ENCODE data around the gene CIAO1. TPM values are rescaled to one million over a fixed set of nuclear protein-coding genes. Genes with fewer than 3 reads are reported as not detected.

CIAO1 gene
- total and polyA plus RNA-seq, 8 donors: 25.0 to 40.0 (median 29.3) TPM

GRCh38 chr2:96306370-96306769 is 40.3 kb downstream of the CIAO1 start:
- intact Hi-C loops (cut with DNase I): no loop called here
- peaks cover 6 to 21% (median 15%) of the 10 kb centered on the region in 3 donors for H3K36me3 ChIP-seq
- H3K27me3 ChIP-seq: no peaks in the 10 kb centered on the region
- ATAC-seq: no peak
- no peak for DNase-seq
- TF ChIP-seq CTCF (IDR thresholded peaks at IDR 0.05): no peak
- no peaks in the 10 kb centered on the region for H3K9me3 ChIP-seq
- H3K27ac ChIP-seq: no peak overlapping the region
- H3K4me1 ChIP-seq: peaks cover 3 to 15% (median 7%) of the 10 kb centered on the region in 3 donors
- FAIRE-seq: no peak
- WGBS, 2 donors: 69 to 75% methylated on average over 3 of the region's 3 CpGs
- H3K4me3 ChIP-seq: peak overlapping the region in 2 of 4 donors; percentile 74 to 80

DNA sequence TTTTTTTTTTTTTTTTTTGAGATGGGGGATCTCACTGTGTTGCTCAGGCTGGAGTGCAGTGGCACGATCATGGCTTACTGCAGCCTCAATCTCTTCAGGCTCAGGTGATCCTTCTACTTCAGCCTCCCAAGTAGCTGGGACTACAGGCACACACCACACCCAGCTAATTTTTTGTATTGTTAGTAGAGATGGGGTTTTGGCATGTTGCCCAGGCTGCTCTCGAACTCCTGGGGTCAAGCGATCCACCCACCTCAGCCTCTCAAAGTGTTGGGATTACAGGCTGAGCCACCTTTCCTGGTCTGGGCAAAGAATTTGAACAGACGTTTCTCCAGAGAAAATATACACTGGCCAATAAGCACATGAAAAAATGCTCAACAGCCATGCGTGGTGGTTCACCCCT is 42.2 kb downstream of the CIAO1 start:
- no peak for ATAC-seq
- WGBS, 2 donors: 81 to 82% methylated on average over 5 of the region's 5 CpGs
- no peaks in the 10 kb centered on the region for H3K27me3 ChIP-seq
- no peak for TF ChIP-seq CTCF (IDR thresholded peaks at IDR 0.05)
- no peaks in the 10 kb centered on the region for H3K9me3 ChIP-seq
- intact Hi-C loops (cut with DNase I): no loop called here
- no peak for FAIRE-seq
- DNase-seq: no peak
- H3K27ac ChIP-seq: no peak overlapping the region
- peaks cover 3 to 15% (median 7%) of the 10 kb centered on the region in 3 donors for H3K4me1 ChIP-seq
- no peak overlapping the region for H3K4me3 ChIP-seq
- peaks cover 0 to 3% (median 2%) of the 10 kb centered on the region in 3 donors for H3K36me3 ChIP-seq

- Histone ChIP-seq H3K4me3 (no peak overlapping the region), H3K27ac (no peak overlapping the region), H3K9me3 (no peaks in the 10 kb centered on the region), H3K36me3 (no peaks in the 10 kb centered on the region), H3K27me3 (peaks cover 0 to 12% (median 0%) of the 10 kb centered on the region in 4 donors), H3K4me1 (no peaks in the 10 kb centered on the region)
- WGBS, 2 donors: 60 to 65% methylated on average over 3 of the region's 3 CpGs
- intact Hi-C loops (cut with DNase I): no loop called here
- DNase-seq (no peak), FAIRE-seq (no peak), ATAC-seq (no peak)
- no peak for TF ChIP-seq CTCF (IDR thresholded peaks at IDR 0.05)
These were observed 49.0 kb downstream of the CIAO1 start for GRCh38 chr2:96315005-96315399.

GRCh38 chr2:96315400-96316071 is 49.5 kb downstream of the CIAO1 start:
- intact Hi-C loops (cut with DNase I): no loop called here
- TF ChIP-seq CTCF (IDR thresholded peaks at IDR 0.05): no peak
- H3K9me3 ChIP-seq: no peaks in the 10 kb centered on the region
- no peak for FAIRE-seq
- H3K36me3 ChIP-seq: no peaks in the 10 kb centered on the region
- DNase-seq: no peak
- no peak overlapping the region for H3K4me3 ChIP-seq
- peaks cover 0 to 13% (median 0%) of the 10 kb centered on the region in 4 donors for H3K27me3 ChIP-seq
- H3K4me1 ChIP-seq: no peaks in the 10 kb centered on the region
- WGBS, 2 donors: 63 to 78% methylated on average over 7 of the region's 7 CpGs
- no peak for ATAC-seq
- no peak overlapping the region for H3K27ac ChIP-seq

GRCh38 chr2:96316999-96317398 is 51.0 kb downstream of the CIAO1 start:
- no peak for DNase-seq
- intact Hi-C loops (cut with DNase I): no loop called here
- ATAC-seq: no peak
- Histone ChIP-seq H3K27ac (no peak overlapping the region), H3K4me3 (no peak overlapping the region), H3K9me3 (no peaks in the 10 kb centered on the region), H3K4me1 (peaks cover 0 to 2% (median 0%) of the 10 kb centered on the region in 3 donors), H3K27me3 (peaks cover 0 to 15% (median 0%) of the 10 kb centered on the region in 4 donors), H3K36me3 (no peaks in the 10 kb centered on the region)
- no peak for TF ChIP-seq CTCF (IDR thresholded peaks at IDR 0.05)
- FAIRE-seq: no peak
